H9 (cell line): Measurements from ENCODE around the gene CALML4. TPM values are rescaled to one million over a fixed set of nuclear protein-coding genes. Genes with fewer than 3 reads are reported as not detected.

Experiments
- DNase-seq: peaks from one replicate; pipeline ENCODE4 v3.0.0-alpha.2; 2017
- H2AFZ ChIP-seq: one replicate; pipeline ENCODE4 v1.6.1; 2013; ENCODE audit warnings: mild to moderate bottlenecking, low read length, control low read depth, moderate library complexity
- H2AK5ac ChIP-seq: 2 replicates; pipeline ENCODE4 v1.6.1; 2013; ENCODE audit warnings: low read length, control low read depth, mixed read lengths; ENCODE audit not compliant: insufficient read length
- H2BK120ac ChIP-seq: one replicate; pipeline ENCODE4 v1.6.1; 2013; ENCODE audit warnings: low read depth, mild to moderate bottlenecking, low read length, control low read depth, inconsistent platforms; ENCODE audit not compliant: poor library complexity, severe bottlenecking
- H2BK12ac ChIP-seq: 2 replicates; pipeline ENCODE4 v1.6.1; 2013; ENCODE audit warnings: low read length, control low read depth, mixed read lengths, low read depth; ENCODE audit not compliant: insufficient read length
- H2BK15ac ChIP-seq: 2 replicates; pipeline ENCODE4 v1.6.1; 2013; ENCODE audit warnings: low read depth, low read length, control low read depth
- H2BK20ac ChIP-seq: one replicate; pipeline ENCODE4 v1.6.1; 2013; ENCODE audit warnings: low read depth, mild to moderate bottlenecking, low read length, control low read depth, inconsistent platforms; ENCODE audit not compliant: poor library complexity, severe bottlenecking
- H2BK5ac ChIP-seq: 2 replicates; pipeline ENCODE4 v1.6.1; 2013; ENCODE audit warnings: low read length, control low read depth, mixed read lengths; ENCODE audit not compliant: insufficient read length
- H3K14ac ChIP-seq: 2 replicates; pipeline ENCODE4 v1.6.1; 2013; ENCODE audit warnings: low read length, control low read depth; ENCODE audit not compliant: insufficient read depth
- H3K18ac ChIP-seq: 2 replicates; pipeline ENCODE4 v1.6.1; 2013; ENCODE audit warnings: low read depth, mild to moderate bottlenecking, mixed read lengths, low read length, control low read depth; ENCODE audit not compliant: insufficient read length
- H3K23ac ChIP-seq: 2 replicates; pipeline ENCODE4 v1.6.1; 2013; ENCODE audit warnings: low read length, control low read depth, mixed read lengths, low read depth; ENCODE audit not compliant: insufficient read length
- H3K23me2 ChIP-seq: 2 replicates; pipeline ENCODE4 v1.6.1; 2013; ENCODE audit warnings: low read depth, mild to moderate bottlenecking, mixed read lengths, low read length, control low read depth; ENCODE audit not compliant: insufficient read length, poor library complexity, severe bottlenecking
- H3K27ac ChIP-seq: 2 replicates; pipeline ENCODE4 v1.5.1; 2013; ENCODE audit warnings: low read length, control low read depth, mixed read lengths, low read depth; ENCODE audit not compliant: insufficient read length
- H3K27me3 ChIP-seq: 2 replicates; pipeline ENCODE4 v1.6.1; 2013; ENCODE audit warnings: low read length, control low read depth, inconsistent platforms; ENCODE audit not compliant: insufficient read depth
- H3K4ac ChIP-seq: 2 replicates; pipeline ENCODE4 v1.6.1; 2013; ENCODE audit warnings: low read depth, mild to moderate bottlenecking, control low read depth, inconsistent platforms, low read length, moderate library complexity
- H3K4me1 ChIP-seq: 2 replicates; pipeline ENCODE4 v1.6.1; 2013; ENCODE audit warnings: low read length, control low read depth, inconsistent platforms; ENCODE audit not compliant: insufficient read depth
- H3K4me2 ChIP-seq: 2 replicates; pipeline ENCODE4 v1.6.1; 2013; ENCODE audit warnings: low read length, control low read depth, mixed read lengths; ENCODE audit not compliant: insufficient read length, insufficient read depth
- H3K56ac ChIP-seq: 2 replicates; pipeline ENCODE4 v1.6.1; 2013; ENCODE audit warnings: low read depth, mild to moderate bottlenecking, mixed read lengths, low read length, control low read depth; ENCODE audit not compliant: insufficient read length
- H3K79me1 ChIP-seq: 2 replicates; pipeline ENCODE4 v1.6.1; 2013; ENCODE audit warnings: low read depth, mild to moderate bottlenecking, moderate library complexity, low read length, control low read depth, inconsistent platforms; ENCODE audit not compliant: insufficient read depth, poor library complexity, severe bottlenecking
- H3K79me2 ChIP-seq: 2 replicates; pipeline ENCODE4 v1.6.1; 2013; ENCODE audit warnings: low read length, control low read depth, inconsistent platforms; ENCODE audit not compliant: insufficient read depth
- H3K9ac ChIP-seq: 2 replicates; pipeline ENCODE4 v1.6.1; 2013; ENCODE audit warnings: low read length, control low read depth, mixed read lengths; ENCODE audit not compliant: insufficient read length; ENCODE audit errors: extremely low read depth
- H3K9me3 ChIP-seq: one replicate; pipeline ENCODE4 v1.6.1; 2013; ENCODE audit warnings: low read depth, low read length, inconsistent platforms; ENCODE audit not compliant: control insufficient read depth
- H3T11ph ChIP-seq: one replicate; pipeline ENCODE4 v1.6.1; 2013; ENCODE audit warnings: mild to moderate bottlenecking, low read length, control low read depth, inconsistent platforms
- H4K20me1 ChIP-seq: one replicate; pipeline ENCODE4 v1.6.1; 2013; ENCODE audit not compliant: control insufficient read depth, insufficient read length, insufficient read depth
- H4K5ac ChIP-seq: 2 replicates; pipeline ENCODE4 v1.6.1; 2013; ENCODE audit warnings: low read depth, mild to moderate bottlenecking, mixed read lengths, low read length, control low read depth; ENCODE audit not compliant: insufficient read length
- H4K8ac ChIP-seq: replicated peaks from 2 replicates; pipeline ENCODE4 v1.6.1; 2013; ENCODE audit warnings: low read length, control low read depth, mixed read lengths, low read depth; ENCODE audit not compliant: insufficient read length
- H4K91ac ChIP-seq: 2 replicates; pipeline ENCODE4 v1.6.1; 2013; ENCODE audit warnings: low read depth, mild to moderate bottlenecking, moderate library complexity, mixed read lengths, low read length, control low read depth; ENCODE audit not compliant: insufficient read length
- H3K27ac Mint-ChIP-seq, 3 experiments: 2 replicates in 2 of 3; 3 replicates in 1 of 3; pipeline ENCODE4 v1.8.0; 2020 to 2021; ENCODE audit warnings: mixed read lengths in 3 of 3, mild to moderate bottlenecking in 1 of 3, moderate library complexity in 1 of 3
- H3K27me3 Mint-ChIP-seq: 2 replicates; pipeline ENCODE4 v1.8.0; 2021; ENCODE audit warnings: low read depth, mild to moderate bottlenecking, moderate library complexity, mixed read lengths
- H3K36me3 Mint-ChIP-seq, 3 experiments: 2 replicates in 2 of 3; 3 replicates in 1 of 3; pipeline ENCODE4 v1.8.0; 2020 to 2021; ENCODE audit warnings: low read depth in 3 of 3, mixed read lengths in 3 of 3; ENCODE audit not compliant: insufficient read depth in 1 of 3
- H3K4me1 Mint-ChIP-seq, 2 experiments: 2 replicates each; pipeline ENCODE4 v1.8.0; 2020; ENCODE audit warnings: mixed read lengths in 2 of 2
- H3K4me3 Mint-ChIP-seq, 2 experiments: 2 replicates in 1 of 2; 3 replicates in 1 of 2; pipeline ENCODE4 v1.8.0; 2020 to 2021; ENCODE audit warnings: mild to moderate bottlenecking in 2 of 2, mixed read lengths in 2 of 2, moderate library complexity in 1 of 2
- H3K9me3 Mint-ChIP-seq, 2 experiments: 2 replicates in 1 of 2; 3 replicates in 1 of 2; pipeline ENCODE4 v1.8.0; 2020; ENCODE audit warnings: mild to moderate bottlenecking in 2 of 2, mixed read lengths in 2 of 2, moderate library complexity in 1 of 2
- CTCF ChIP-seq: fragments of 200-600 bp; sonication (generic); conservative IDR thresholded peaks from 3 replicates; pipeline ENCODE4 v1.8.0; 2021; ENCODE audit warnings: antibody characterized with exemption, mild to moderate bottlenecking
- WGBS: extraction: QIAGEN DNeasy Blood & Tissue Kit; methylation state at CpG from one replicate; pipeline ENCODE4 v1.1.7; 2013; ENCODE audit warnings: missing lambda C conversion rate, low lambda C conversion rate, mixed read lengths; ENCODE audit not compliant: insufficient read length; ENCODE audit errors: extremely low coverage; 5-methylcytosine and 5-hydroxymethylcytosine counted together
- total RNA-seq: library from RNA; stranded (reverse); gene quantifications from 2 replicates; pipeline ENCODE4 v1.2.1, GENCODE V29; 2021

CALML4 gene
- total RNA-seq, 1 experiment from 2014 or later = 11.8 TPM

DNA sequence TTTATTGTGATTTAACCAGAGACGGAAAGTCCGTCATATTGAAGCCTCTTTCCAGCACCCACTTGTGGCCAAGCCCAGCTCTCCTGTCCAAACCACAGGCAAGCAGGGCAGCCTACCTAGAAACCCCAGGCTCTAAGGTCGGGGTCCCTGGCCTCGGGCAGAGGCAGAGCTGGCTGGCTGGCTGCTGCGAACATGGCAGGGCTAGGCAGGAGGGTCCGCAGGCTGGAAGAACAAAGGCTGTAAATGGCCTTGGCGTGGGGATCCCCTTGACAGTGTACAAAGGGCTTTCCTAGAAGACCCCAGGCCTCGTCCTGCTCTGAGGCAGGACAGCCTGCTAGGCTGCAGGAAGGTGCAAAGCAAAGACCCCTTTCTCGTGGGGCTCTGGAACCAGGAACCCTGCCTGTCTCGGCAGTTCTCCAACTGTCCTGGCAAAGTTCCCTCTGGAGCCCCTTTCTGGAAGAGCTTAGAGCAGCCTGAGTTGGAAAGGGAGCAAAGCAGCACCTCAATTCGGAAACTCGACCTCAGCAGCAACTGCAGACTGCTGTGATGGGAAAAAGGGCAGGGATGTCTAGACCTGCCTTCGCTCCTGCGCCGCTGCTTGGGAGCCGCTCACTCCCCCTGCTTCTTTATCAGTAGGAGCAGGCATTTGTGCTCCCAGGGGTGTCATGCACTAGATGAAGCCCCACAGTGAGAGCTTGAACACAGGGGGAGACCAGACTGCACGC is 8.5 kb downstream of the CALML4 start:
- no peaks in the 10 kb centered on the region; the same call in 1 of the 2 replicates for H3K4me1 ChIP-seq
- H3K23ac ChIP-seq = no peak overlapping the region
- no peak overlapping the region for H4K5ac ChIP-seq
- H2BK12ac ChIP-seq = no peak overlapping the region
- no peaks in the 10 kb centered on the region for H3K27me3 ChIP-seq
- no peaks in the 10 kb centered on the region for H4K20me1 ChIP-seq
- no peak overlapping the region for H3T11ph ChIP-seq
- H3K4ac ChIP-seq = no peak overlapping the region
- no peak overlapping the region for H3K18ac ChIP-seq
- DNase-seq = no peak
- no peaks in the 10 kb centered on the region for H3K79me1 ChIP-seq
- H3K27ac ChIP-seq = no peak overlapping the region
- Mint-ChIP-seq H3K27me3 (no peaks in the 10 kb centered on the region; the same call in none of the 2 replicates), H3K9me3 (no peaks in the 10 kb centered on the region), H3K27ac (peak overlapping the region in 1 of 3 experiments; percentile 46; a peak in 1 of 7 replicates), H3K4me3 (no peak overlapping the region), H3K4me1 (peaks cover 20 to 32% of the 10 kb centered on the region in 2 experiments), H3K36me3 (peaks cover 11 to 40% (median 17%) of the 10 kb centered on the region in 3 experiments; a peak in 6 of 7 replicates)
- H2BK5ac ChIP-seq = no peak overlapping the region
- H3K9ac ChIP-seq = no peak overlapping the region
- no peak overlapping the region for H2BK15ac ChIP-seq
- no peak overlapping the region for H3K14ac ChIP-seq
- no peaks in the 10 kb centered on the region for H3K79me2 ChIP-seq
- H4K91ac ChIP-seq = no peak overlapping the region
- no peaks in the 10 kb centered on the region for H3K9me3 ChIP-seq
- no peak overlapping the region for H4K8ac ChIP-seq
- H2AK5ac ChIP-seq = no peak overlapping the region
- no peak for TF ChIP-seq CTCF
- H3K56ac ChIP-seq = no peak overlapping the region
- no CpG with 5 or more reads among the region's 17 CpGs for WGBS
- no peak overlapping the region for H3K4me2 ChIP-seq
- H2BK120ac ChIP-seq = no peak overlapping the region
- no peak overlapping the region for H2BK20ac ChIP-seq
- no peak overlapping the region for H2AFZ ChIP-seq
- H3K23me2 ChIP-seq = no peaks in the 10 kb centered on the region
